Measurements from ENCODE around the gene DCLRE1B. TPM values are rescaled to one million over a fixed set of nuclear protein-coding genes. Genes with fewer than 3 reads are reported as not detected.

DCLRE1B gene
- total and polyA plus RNA-seq, 11 donors, result 0.38 to 6.0 (median 2.2) TPM

DNA sequence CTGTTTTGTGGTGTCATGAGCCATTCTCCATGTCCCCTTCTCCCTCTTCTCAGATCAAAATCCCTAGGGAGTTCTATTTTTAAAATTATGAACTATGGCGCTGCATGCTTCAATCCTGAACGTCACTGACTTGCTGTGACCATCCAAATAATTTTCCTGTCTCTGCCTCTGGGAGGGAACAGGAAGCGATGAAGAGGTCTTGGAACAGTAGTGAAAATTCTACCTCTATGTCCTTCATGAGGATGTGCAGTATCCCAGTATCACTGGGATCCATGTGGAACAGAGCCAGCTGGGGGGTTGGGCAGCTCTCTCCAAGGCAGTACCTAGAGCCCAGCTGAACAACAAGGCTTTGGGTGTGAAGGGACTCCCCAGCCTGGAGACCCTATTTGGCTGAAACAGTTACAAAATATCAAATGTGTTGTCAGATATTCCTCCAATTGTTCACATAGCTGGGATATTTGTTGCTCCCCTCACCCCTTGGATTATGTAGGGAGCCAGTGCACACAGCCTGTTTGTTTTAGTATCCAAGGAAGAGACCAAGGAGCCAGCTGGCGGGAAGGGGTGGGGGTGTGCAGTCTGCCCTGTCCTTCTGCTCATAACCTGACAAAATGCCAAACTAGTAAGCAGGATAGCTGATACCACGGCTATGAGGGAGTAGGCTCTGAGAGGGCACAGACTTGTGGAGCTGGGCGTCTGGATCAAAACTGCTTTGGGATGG lies 7.6 kb downstream of the DCLRE1B start:
- 17 to 25% (median 21%) methylated on average over 6 of the region's 6 CpGs for WGBS, 4 donors
- Histone ChIP-seq H3K27me3 (no peaks in the 10 kb centered on the region), H3K4me3 (peak overlapping the region in 2 of 12 donors; percentile 3 to 21), H3K27ac (peak overlapping the region; percentile 51 to 89 (median 72)), H3K9me3 (no peaks in the 10 kb centered on the region), H3K4me1 (peaks cover 3 to 18% (median 14%) of the 10 kb centered on the region in 12 donors), H3K36me3 (peaks cover 0 to 50% (median 39%) of the 10 kb centered on the region in 9 donors)
- intact Hi-C loops (cut with DNase I), result loop anchor here in 2 of 10 donors (1.0 to 2.0 kb wide), 2 partner anchors 14 to 17 kb away; partner anchors contain the start of gene HIPK1 (in 1 of the 2)
- DNase-seq (peak; percentile 45 to 66 (median 54)), ATAC-seq (peak; percentile 80 to 91 (median 86))
- TF ChIP-seq, protein P1, sequence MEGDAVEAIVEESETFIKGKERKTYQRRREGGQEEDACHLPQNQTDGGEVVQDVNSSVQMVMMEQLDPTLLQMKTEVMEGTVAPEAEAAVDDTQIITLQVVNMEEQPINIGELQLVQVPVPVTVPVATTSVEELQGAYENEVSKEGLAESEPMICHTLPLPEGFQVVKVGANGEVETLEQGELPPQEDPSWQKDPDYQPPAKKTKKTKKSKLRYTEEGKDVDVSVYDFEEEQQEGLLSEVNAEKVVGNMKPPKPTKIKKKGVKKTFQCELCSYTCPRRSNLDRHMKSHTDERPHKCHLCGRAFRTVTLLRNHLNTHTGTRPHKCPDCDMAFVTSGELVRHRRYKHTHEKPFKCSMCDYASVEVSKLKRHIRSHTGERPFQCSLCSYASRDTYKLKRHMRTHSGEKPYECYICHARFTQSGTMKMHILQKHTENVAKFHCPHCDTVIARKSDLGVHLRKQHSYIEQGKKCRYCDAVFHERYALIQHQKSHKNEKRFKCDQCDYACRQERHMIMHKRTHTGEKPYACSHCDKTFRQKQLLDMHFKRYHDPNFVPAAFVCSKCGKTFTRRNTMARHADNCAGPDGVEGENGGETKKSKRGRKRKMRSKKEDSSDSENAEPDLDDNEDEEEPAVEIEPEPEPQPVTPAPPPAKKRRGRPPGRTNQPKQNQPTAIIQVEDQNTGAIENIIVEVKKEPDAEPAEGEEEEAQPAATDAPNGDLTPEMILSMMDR (IDR thresholded peaks at IDR 0.05), result no peak
- TF ChIP-seq POLR2A (IDR thresholded peaks at IDR 0.05), result no peak

DNA sequence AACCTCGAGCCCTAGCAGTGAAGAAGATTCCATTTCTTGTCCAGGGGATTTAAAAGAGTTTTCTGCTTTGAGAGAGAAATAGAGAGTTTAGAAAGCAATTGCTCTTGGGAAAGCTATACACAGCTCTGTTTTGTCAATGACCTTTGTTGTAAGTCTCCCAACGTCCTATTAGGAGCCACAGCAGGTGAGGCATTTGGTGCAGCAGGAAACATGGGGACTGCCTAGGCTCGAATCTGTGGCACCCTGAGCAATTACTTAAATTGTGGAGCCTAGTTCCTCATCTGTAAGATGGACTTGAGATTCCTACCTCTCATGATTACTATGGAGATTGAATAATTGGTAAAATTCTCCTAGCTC lies 8.2 kb downstream of the DCLRE1B start:
- 17 to 26% (median 20%) methylated on average over 3 of the region's 3 CpGs for WGBS, 4 donors
- ATAC-seq (peak in 3 of 4 donors; percentile 12 to 30 (median 29)), DNase-seq (no peak)
- Histone ChIP-seq H3K4me1 (peaks cover 3 to 18% (median 14%) of the 10 kb centered on the region in 12 donors), H3K27me3 (no peaks in the 10 kb centered on the region), H3K36me3 (peaks cover 0 to 45% (median 34%) of the 10 kb centered on the region in 9 donors), H3K27ac (peak overlapping the region; percentile 51 to 89 (median 72)), H3K4me3 (peak overlapping the region in 2 of 12 donors; percentile 3 to 21), H3K9me3 (no peaks in the 10 kb centered on the region)
- intact Hi-C loops (cut with DNase I), result loop anchor here in 2 of 10 donors (1.0 to 2.0 kb wide), 2 partner anchors 14 to 16 kb away; partner anchors contain the start of gene HIPK1 (in 1 of the 2)
- TF ChIP-seq, protein P1 (IDR thresholded peaks at IDR 0.05), result no peak

DNA sequence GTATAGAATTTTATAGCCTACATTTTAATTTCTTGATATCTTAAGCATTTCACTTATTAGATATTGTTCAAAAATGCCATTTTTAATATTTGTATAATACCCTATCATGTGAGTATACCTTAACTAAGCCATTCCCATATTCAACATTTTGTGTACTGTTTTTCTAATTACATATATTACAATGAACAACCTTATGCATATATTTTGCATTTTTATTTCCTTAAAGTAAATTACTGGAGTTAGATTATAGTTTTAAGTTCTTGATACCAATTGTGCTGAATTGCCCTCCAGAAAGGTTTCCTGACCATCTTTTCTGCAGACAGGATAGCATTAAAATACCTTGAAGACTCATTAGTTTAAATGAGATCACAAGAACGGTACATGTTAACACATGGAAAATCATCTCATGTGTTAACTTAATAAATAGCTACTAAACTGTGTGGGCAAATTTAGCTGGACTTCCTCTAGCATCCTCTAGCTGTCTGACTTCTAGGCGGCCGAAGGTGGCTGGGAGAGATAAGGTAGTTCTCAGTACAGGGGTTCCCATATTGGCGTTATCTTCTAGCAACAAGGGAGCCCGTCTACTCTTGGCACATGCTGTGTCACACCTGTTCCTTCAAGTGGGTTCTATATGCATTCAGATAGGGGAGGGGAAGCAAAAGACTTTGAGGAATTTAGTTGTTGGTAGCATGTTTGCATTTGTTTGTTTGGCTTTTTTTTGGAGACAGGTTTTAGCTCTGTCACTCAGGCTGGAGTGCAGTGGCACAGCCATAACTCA lies 8.9 kb downstream of the DCLRE1B start:
- peaks cover 3 to 18% (median 14%) of the 10 kb centered on the region in 12 donors for H3K4me1 ChIP-seq
- ATAC-seq (no peak), DNase-seq (no peak)
- 67 to 76% (median 71%) methylated on average over 5 of the region's 5 CpGs for WGBS, 4 donors
- intact Hi-C loops (cut with DNase I), result loop anchor here in 2 of 10 donors (1.0 to 2.0 kb wide), 2 partner anchors 13 to 15 kb away; partner anchors contain the start of gene HIPK1 (in 1 of the 2)
- H3K27me3 ChIP-seq, result no peaks in the 10 kb centered on the region
- TF ChIP-seq POLR2A (IDR thresholded peaks at IDR 0.05), result no peak
- H3K9me3 ChIP-seq, result no peaks in the 10 kb centered on the region
- no peak overlapping the region for H3K4me3 ChIP-seq
- peaks cover 0 to 37% (median 27%) of the 10 kb centered on the region in 9 donors for H3K36me3 ChIP-seq
- peak overlapping the region in 1 of 12 donors; percentile 75 for H3K27ac ChIP-seq

DNA sequence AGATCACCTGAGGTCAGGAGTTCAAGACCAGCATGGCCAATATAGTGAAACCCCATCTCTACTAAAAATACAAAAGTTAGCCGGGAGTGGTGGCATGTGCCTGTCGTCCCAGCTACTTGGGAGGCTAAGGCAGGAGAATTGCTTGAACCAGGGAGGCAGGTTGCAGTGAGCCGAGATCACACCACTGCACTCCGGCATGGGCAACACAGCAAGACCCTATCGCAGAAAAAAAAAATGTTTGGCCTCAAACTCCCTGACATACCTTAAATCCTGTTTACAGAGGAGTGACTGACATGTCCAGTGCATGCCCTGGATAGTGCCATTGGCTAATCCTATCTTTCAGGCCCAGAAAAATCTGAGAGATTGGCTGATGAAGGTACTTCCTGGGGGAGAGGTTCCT lies 11.8 kb downstream of the DCLRE1B start:
- ATAC-seq (no peak), DNase-seq (no peak)
- no peaks in the 10 kb centered on the region for H3K9me3 ChIP-seq
- H3K36me3 ChIP-seq, result peaks cover 0 to 8% (median 0%) of the 10 kb centered on the region in 9 donors
- WGBS, 4 donors, result 95 to 97% (median 96%) methylated on average over 5 of the region's 5 CpGs
- H3K27me3 ChIP-seq, result no peaks in the 10 kb centered on the region
- peaks cover 3 to 16% (median 14%) of the 10 kb centered on the region in 12 donors for H3K4me1 ChIP-seq
- H3K27ac ChIP-seq, result no peak overlapping the region
- TF ChIP-seq, protein P1 (IDR thresholded peaks at IDR 0.05), result no peak
- TF ChIP-seq POLR2A (IDR thresholded peaks at IDR 0.05), result no peak
- no peak overlapping the region for H3K4me3 ChIP-seq
- intact Hi-C loops (cut with DNase I), result no loop called here

Measured in heart left ventricle (tissue), 16 donors.